HEK293 (cell line): ENCODE data around the gene IFT122.

Experiments used
- CTCF ChIP-seq: fragments of 450-650 bp; formaldehyde crosslinking; IDR thresholded peaks from 2 replicates; pipeline ENCODE4 v1.5.1; 2016; ENCODE audit warnings: missing biosample characterization, missing genetic modification characterization
- PBX3 ChIP-seq: sonication (generic); formaldehyde crosslinking; IDR thresholded peaks from 2 replicates; pipeline ENCODE4 v1.8.1; 2022; ENCODE audit warnings: mild to moderate bottlenecking, moderate library complexity, missing genetic modification reagents
- ZBTB21 ChIP-seq: fragments of 450-650 bp; formaldehyde crosslinking; IDR thresholded peaks from 2 replicates; pipeline ENCODE4 v1.5.1; 2017; ENCODE audit warnings: missing biosample characterization, missing genetic modification characterization
- ZIC2 ChIP-seq: fragments of 450-650 bp; formaldehyde crosslinking; IDR thresholded peaks from 2 replicates; pipeline ENCODE4 v1.5.1; 2016; ENCODE audit warnings: missing biosample characterization, missing genetic modification characterization
- ZNF10 ChIP-seq: fragments of 450-650 bp; formaldehyde crosslinking; IDR thresholded peaks from 2 replicates; pipeline ENCODE4 v1.5.1; 2017; ENCODE audit warnings: missing biosample characterization, missing genetic modification characterization
- ZNF133 ChIP-seq: fragments of 450-650 bp; formaldehyde crosslinking; IDR thresholded peaks from 2 replicates; pipeline ENCODE4 v1.5.1; 2016; ENCODE audit warnings: missing biosample characterization, missing genetic modification characterization
- ZNF488 ChIP-seq: fragments of 450-650 bp; formaldehyde crosslinking; IDR thresholded peaks from 2 replicates; pipeline ENCODE4 v1.5.1; 2016; ENCODE audit warnings: missing biosample characterization, missing genetic modification characterization
- TF ChIP-seq, protein P1 (sequence below): fragments of 450-650 bp; formaldehyde crosslinking; IDR thresholded peaks from 2 replicates; pipeline ENCODE4 v1.5.1; 2016; ENCODE audit warnings: missing biosample characterization, missing genetic modification characterization

GRCh38 chr3:129483870-129484269, 43.8 kb downstream of the IFT122 start:
- TF ChIP-seq CTCF (no peak), ZIC2 (no peak), PBX3 (CRISPR knock-in tag) (no peak), ZNF133 (no peak), ZNF488 (tag by site-specific recombination) (no peak), ZBTB21 (tag by site-specific recombination) (no peak), ZNF10 (tag by site-specific recombination) (no peak)
- TF ChIP-seq, protein P1, sequence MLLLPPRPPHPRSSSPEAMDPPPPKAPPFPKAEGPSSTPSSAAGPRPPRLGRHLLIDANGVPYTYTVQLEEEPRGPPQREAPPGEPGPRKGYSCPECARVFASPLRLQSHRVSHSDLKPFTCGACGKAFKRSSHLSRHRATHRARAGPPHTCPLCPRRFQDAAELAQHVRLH (tag by site-specific recombination): no peak
